Activated naive CD8-positive, alpha-beta T cell treated with anti-CD3 and anti-CD28 coated beads, Interleukin-2, amount 50 U/mL, for 16 hours (primary cell): ENCODE data around the gene KDF1.
A peak's percentile ranks its signal among the peaks of the same experiment; 100 is the strongest.
"Not testable (repeated sequence)": the region's sequence is repeated elsewhere in the genome, so short reads cannot be mapped to it uniquely, and the experiment has no call there.

Experiments
- DNase-seq: peaks from one replicate; pipeline ENCODE4 v3.0.0-alpha.2; 2020; ENCODE audit warnings: low read depth, low spot score

Gene KDF1

GRCh38 chr1:26994020-26994786 is 33.9 kb upstream of the KDF1 start:
- no peak for DNase-seq

GRCh38 chr1:26993237-26994019 is 33.2 kb upstream of the KDF1 start, which contains the start of gene TRNP1:
TSS of gene TRNP1 (plus strand) at chr1:26993692. CDS start at chr1:26993787, 95 bp downstream.
- DNase-seq, result peak; percentile 27

- DNase-seq, result no peak
Measured at GRCh38 chr1:26991310-26992116, 31.2 kb upstream of the KDF1 start.

- DNase-seq, result not testable (repeated sequence)
Measured at GRCh38 chr1:26989403-26990109, 29.3 kb upstream of the KDF1 start.

GRCh38 chr1:26986658-26987057 is 26.4 kb upstream of the KDF1 start:
- no peak for DNase-seq

GRCh38 chr1:26984291-26984690 is 24.0 kb upstream of the KDF1 start:
- no peak for DNase-seq

GRCh38 chr1:26983863-26984262 is 23.6 kb upstream of the KDF1 start:
- no peak for DNase-seq

- no peak for DNase-seq
Measured at GRCh38 chr1:26981146-26981846, 21.0 kb upstream of the KDF1 start.

GRCh38 chr1:26978901-26979300 is 18.6 kb upstream of the KDF1 start:
- DNase-seq, result no peak

- no peak for DNase-seq
Measured at GRCh38 chr1:26976621-26977510, 16.6 kb upstream of the KDF1 start.

GRCh38 chr1:26972821-26973220 is 12.6 kb upstream of the KDF1 start:
- no peak for DNase-seq

GRCh38 chr1:26972390-26972789 is 12.1 kb upstream of the KDF1 start:
- no peak for DNase-seq

GRCh38 chr1:26971590-26971989 is 11.3 kb upstream of the KDF1 start:
- no peak for DNase-seq

GRCh38 chr1:26970810-26971209 is 10.5 kb upstream of the KDF1 start:
- no peak for DNase-seq

- DNase-seq, result no peak
Measured at GRCh38 chr1:26965628-26966027, 5.4 kb upstream of the KDF1 start.

- DNase-seq, result no peak
Measured at GRCh38 chr1:26965213-26965612, 4.9 kb upstream of the KDF1 start.

GRCh38 chr1:26961826-26962225 is 1.6 kb upstream of the KDF1 start:
- no peak for DNase-seq

GRCh38 chr1:26960625-26960966 is 328 bp upstream of the KDF1 start:
- DNase-seq, result no peak

GRCh38 chr1:26959270-26959669 is 998 bp downstream of the KDF1 start:
- no peak for DNase-seq

- no peak for DNase-seq
Measured at GRCh38 chr1:26957306-26957705, 3.0 kb downstream of the KDF1 start.
